Activated effector memory CD4-positive, alpha-beta T cell treated with Interleukin-2 at 50 U/mL for 16 hours (primary cell): ENCODE data around the gene PDE6A.
A peak's percentile ranks its signal among the peaks of the same experiment; 100 is the strongest.

Source experiments
- DNase-seq: peaks from one replicate; pipeline ENCODE4 v3.0.0-alpha.2; 2020

Gene PDE6A

DNA sequence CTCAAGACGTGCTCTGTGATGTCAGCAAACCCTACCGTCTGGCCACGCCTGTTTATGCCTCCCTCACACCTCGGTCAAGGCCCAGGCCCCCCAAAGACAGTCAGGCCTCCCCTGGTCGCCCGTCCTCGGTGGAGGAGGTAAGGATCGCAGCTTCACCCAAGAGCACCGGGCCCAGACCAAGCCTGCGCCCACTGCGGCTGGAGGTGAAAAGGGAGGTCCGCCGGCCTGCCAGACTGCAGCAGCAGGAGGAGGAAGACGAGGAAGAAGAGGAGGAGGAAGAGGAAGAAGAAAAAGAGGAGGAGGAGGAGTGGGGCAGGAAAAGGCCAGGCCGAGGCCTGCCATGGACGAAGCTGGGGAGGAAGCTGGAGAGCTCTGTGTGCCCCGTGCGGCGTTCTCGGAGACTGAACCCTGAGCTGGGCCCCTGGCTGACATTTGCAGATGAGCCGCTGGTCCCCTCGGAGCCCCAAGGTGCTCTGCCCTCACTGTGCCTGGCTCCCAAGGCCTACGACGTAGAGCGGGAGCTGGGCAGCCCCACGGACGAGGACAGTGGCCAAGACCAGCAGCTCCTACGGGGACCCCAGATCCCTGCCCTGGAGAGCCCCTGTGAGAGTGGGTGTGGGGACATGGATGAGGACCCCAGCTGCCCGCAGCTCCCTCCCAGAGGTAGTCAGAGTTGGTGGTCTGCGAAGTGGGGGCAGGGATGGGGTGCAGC is 111.3 kb downstream of the PDE6A start:
- DNase-seq, result no peak

DNA sequence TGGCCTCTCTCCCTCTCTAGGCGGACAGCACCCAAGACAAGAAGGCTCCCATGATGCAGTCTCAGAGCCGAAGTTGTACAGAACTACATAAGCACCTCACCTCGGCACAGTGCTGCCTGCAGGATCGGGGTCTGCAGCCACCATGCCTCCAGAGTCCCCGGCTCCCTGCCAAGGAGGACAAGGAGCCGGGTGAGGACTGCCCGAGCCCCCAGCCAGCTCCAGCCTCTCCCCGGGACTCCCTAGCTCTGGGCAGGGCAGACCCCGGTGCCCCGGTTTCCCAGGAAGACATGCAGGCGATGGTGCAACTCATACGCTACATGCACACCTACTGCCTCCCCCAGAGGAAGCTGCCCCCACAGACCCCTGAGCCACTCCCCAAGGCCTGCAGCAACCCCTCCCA is 112.0 kb downstream of the PDE6A start:
- no peak for DNase-seq

DNA sequence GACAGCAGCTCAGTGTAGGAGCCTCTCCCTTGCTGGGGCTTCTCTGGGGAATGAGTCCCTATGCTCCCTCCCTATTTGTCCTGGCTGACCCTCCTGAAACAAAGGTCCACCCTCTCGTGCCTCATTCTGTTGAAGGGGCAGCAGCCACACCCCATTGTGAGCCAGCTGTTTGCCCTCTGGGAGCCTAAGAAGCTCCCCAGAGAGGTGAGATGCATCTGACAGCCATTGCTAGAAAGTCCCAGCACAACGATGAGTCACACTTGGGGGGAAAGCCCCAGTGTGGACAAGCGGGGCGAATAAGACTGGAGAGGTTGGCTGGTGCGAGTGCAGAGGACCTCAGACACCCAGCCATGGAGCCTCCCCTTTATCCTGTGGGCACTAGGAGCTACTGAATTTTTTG is 113.1 kb downstream of the PDE6A start:
- no peak for DNase-seq

GRCh38 chr5:149830579-149830978 is 114.0 kb downstream of the PDE6A start:
- DNase-seq, result no peak

DNA sequence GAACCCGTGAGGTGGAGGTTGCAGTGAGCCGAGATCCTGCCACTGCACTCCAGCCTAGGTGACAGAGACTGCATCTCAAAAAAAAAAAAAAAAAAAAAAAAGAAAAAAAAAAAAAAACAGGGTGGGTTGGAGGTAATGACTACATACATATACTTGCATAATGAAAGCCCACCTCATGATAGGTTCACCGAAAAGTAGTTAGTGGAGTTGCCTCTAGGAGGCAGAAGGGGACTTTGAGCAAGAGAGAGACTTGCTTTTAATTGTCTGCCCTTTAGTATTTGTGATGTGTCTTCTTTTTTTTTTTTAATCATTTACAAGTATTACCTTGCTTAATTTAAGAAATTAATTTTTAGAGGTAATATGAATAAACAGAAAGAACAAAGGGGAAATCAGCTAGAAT is 114.6 kb downstream of the PDE6A start:
- DNase-seq, result no peak

DNA sequence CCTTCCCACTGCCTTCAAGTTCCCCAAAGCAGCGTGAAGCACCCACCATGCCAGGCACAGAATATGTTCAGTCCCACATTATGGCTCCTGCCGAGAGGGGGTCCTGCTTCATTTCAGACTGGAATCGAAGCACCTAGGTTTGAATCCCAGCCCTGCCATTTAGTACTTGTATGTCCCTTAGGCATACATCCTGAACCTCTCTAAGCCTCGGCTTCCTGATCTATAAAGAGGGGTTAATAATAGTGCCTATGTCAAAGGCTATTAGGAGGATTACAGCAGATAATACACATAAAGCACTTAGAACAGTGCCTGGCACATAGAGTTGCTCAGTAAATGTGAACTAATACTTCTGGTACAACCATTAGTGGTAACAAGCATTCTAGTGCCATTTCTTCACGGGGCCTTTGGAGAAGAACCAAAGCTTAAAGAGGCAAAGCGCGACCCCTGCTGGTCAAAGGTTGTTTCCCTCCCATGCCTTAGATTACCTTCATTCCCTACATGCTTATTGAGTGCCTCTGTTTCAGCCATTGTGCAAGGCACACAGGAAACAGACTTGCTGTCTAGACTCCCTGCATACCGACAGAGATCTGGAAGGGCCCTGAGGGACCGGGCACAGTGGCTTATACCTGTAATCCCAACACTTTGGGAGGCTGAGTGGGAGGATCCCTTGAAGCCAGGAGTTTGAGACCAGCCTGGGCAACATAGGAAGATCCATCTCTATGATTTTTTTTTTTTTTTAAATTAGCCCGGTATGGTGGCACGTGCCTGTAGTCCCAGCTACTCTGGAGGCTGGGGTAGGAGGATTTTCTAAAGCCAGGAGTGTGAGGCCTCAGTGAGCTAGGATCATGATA is 116.2 kb downstream of the PDE6A start:
- peak; percentile 66 for DNase-seq

DNA sequence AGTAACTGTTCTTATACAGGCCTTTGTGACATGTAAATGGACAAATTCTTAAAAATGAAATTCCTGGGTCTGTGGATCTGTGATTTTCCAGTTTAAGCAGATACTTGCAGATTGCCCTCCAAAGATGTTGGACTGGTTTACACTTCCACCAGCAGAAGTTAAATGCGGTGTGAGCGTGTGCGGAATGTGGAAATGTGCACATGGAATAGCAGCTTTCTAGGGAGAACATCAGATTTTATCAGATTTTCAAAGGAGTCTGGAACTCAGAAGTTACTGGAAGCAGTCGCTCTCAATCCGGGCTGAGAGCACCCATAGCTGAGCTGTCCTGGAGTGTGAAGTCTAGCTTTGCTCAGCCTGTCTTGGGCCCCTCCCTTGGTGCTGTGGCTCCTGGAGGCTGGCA is 117.0 kb downstream of the PDE6A start:
- no peak for DNase-seq

GRCh38 chr5:149827086-149827485 is 117.5 kb downstream of the PDE6A start:
- no peak for DNase-seq

- DNase-seq, result no peak
These were observed 118.0 kb downstream of the PDE6A start for GRCh38 chr5:149826574-149826973.

- no peak for DNase-seq
These were observed 119.7 kb downstream of the PDE6A start for GRCh38 chr5:149824846-149825245.

GRCh38 chr5:149824120-149824519 is 120.5 kb downstream of the PDE6A start:
- DNase-seq, result no peak

- DNase-seq, result no peak
These were observed 121.2 kb downstream of the PDE6A start for GRCh38 chr5:149823375-149823774.

GRCh38 chr5:149822301-149822700 is 122.3 kb downstream of the PDE6A start:
- no peak for DNase-seq

DNA sequence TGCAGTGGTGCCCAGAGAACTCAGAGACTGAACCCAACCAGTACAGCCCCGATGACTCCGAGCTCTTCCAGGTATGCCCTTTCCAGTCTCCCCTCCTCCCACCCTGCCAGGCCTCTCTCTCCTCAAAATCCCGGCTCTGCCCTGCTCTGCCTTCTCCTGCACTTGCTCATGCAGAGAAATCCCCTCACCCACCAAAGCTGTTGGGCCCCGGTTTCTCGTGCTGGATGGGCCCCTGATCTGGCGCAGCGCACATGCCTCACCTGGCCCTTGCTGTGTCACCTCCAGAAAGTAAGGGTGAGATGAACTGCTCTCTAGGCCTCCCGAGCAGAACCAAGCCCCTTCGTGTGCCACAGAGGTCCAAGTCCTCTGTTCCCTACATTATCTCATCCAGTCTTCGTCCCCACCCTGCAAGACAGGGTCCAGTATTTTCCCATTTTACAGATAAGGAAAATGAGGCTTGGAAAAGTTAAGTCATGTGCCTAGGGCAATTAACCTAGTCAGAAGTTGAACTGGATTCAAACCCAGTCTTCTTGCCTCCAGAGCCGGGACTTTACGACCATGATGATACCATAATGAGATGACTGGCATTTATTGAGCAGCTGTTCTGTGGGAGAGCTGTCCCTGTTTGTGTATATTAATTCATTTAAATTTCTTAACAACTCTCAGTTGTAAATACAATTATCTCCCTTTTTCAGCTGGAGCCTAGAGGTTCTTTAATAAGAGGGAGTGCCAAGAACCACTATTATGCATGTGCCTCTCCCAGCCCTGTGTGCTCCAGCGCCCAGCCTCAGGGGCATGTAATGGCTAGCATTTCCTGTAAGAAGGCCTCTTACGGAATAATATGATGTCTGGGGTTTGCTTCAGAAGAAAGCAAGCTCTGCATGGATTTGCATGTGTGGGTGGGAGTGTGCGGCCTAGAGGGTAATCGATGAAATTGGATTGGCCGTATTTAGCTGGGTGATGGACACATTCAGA is 123.8 kb downstream of the PDE6A start:
- no peak for DNase-seq

GRCh38 chr5:149820012-149820411 is 124.6 kb downstream of the PDE6A start:
- no peak for DNase-seq

DNA sequence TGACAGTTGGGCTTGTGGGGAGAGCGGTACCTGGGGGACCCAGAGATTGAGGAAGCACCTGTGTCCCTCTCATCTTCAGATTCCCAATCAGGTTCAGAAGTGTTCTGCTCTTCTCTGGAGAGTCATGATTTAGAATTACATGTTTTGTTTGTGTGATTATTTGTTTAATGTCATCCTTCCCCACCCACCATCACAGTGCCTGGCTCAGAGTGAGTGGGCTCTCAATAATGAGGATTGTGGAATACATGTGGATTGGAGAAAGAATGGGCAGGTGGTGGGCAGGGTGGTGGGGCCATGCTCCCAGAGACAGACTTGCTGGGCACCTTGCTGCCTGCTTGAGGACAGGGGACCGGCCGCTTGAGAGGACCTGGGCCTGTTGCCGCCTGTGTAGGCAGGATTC is 126.5 kb downstream of the PDE6A start:
- no peak for DNase-seq

- no peak for DNase-seq
These were observed 127.0 kb downstream of the PDE6A start for GRCh38 chr5:149817539-149818060.

- DNase-seq, result no peak
These were observed 127.9 kb downstream of the PDE6A start for GRCh38 chr5:149816661-149817060.

GRCh38 chr5:149811453-149811852 is 133.1 kb downstream of the PDE6A start:
- no peak for DNase-seq

- DNase-seq, result no peak
These were observed 133.7 kb downstream of the PDE6A start for GRCh38 chr5:149810856-149811255.

- DNase-seq, result no peak
These were observed 134.5 kb downstream of the PDE6A start for GRCh38 chr5:149809931-149810691.
